NCI-H524 (cell line): ENCODE data around the gene TLDC2.

Experiments used
- DNase-seq, 2 experiments: peaks; one replicate each; lab custom pipeline; 2025; lab: John Stamatoyannopoulos, UW

The TLDC2 gene

DNA sequence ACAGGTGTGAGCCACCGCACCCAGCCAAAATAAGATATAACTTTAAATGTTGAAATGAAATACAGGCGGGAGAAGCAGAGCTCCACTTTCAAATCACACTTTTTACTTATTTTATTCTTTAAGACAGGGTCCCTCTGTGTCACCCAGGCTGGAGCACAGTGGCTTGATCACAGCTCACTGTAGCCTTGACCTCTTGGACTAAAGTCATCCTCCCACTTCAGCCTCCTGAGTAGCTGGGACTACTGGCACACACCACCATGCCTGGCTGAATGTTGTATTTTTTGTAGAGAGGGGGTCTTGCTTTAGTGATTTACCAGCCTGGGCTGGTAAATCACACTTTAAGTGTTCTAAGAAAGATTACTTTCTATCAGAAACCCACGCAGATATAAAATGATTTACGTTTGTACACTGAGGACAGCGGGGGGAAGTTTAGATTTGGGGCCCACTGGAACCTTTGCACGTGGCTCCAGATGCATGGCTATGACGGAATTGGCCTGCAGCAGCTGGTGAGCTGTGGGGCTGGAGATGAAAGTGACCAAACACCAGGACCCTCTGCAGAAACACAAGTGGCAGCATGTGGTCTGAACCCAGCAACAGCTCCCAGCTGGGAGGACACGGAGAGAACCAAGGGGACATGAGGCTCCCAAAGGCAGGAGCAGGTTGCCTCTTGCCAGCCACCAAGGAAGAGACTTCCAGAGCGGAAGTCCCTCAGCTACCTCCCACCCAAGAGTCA lies 26.4 kb upstream of the TLDC2 start:
- no peak for DNase-seq

DNA sequence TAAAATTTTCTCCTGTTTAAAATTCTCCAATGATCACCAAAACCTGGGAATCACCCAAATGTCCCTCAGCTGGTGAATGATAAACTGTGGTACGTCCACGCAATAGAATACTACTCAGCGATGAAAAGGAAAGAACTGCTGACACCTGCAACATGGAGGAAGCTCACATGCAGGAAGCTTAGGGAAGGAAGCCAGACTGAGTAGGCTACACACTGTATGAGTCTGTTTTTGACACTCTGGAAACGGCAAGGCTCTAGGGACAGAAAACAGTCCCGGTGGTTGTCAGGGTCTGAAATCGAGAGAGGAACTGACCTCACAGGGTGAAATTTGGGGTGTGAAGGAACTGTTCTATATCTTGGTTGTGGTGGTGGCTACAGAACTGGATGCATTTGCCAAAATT lies 25.2 kb upstream of the TLDC2 start:
- DNase-seq = no peak

DNA sequence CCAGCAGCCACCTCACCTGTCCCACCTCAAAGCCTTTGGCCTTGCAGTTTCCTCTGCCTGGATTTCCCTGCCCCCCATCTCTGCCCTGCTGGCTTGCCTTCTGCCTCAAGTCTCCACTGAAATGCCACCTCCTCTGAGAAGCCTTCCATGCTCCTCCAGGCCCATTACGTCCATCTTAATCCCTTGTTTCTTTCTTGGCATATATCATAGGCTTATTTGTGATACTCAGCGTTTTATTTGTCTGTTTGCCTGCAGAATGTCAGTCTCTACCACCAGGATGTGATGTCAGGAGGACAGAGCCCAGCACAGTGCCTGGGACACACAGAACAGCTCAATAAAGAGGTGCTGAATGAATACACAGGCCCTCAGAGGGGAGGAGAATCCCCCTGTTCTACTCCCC lies 24.4 kb upstream of the TLDC2 start:
- no peak for DNase-seq

DNA sequence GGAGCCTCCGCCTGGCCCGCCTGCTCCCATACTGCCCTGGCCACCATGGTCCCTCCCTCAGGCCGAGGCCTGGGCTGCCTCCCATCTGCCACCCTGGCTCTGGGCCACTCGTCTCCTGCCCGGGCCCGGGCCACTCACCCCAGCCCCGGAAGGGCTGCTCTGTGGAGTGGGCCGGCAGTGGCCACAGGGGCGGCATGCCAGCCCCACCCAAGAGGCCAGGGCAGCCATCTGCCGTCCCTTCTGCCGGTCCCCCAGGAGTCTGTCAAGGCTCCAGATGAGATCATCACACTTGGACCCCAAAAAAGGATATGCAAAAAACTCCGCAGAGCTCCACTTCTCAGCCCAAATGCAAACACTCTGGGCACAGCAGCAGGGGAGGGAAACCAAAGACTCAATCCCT lies 23.8 kb upstream of the TLDC2 start:
- DNase-seq = peak; percentile 76 to 87

DNA sequence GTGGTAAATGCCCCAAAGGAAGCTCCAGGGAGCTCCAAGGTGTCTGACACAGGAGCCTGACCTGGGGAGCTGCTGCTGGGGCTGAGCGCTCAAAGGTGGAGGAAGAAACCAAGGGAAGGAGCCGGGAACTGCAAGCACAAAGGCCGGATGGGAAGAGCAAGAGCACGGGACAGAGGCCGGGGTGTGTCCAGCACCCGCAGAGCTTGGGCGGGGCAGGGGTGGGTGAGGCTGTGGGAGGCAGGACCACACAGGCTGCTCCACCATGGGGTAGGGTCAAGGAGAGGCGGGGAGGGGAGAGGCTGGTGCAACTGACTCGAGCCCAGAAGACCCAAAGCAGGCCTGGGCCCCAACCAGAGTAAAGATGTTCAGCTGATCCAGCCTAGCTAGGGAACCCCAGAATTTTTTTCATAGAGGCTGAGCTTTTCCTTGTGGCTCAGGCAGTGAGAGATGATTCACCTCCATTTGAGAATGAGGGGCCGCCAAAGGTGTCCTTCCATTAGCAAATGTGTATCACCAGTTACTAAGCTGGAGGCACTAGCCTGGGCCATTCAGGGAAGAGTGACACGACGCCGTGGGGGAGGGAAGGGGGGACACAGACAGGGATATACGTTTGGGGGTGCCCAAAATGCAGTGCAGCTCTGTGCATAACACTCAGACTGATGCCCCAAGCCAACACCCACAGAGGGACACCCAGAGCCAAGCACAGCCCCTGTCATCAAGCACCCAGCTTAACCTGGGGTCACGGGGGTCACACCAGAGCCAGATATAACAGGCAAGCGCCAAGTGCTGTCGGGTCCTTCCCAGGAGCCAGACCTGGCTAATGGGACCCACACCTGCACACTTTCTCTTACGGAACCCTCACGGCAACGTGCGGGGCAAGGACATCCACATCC lies 21.3 kb upstream of the TLDC2 start:
- DNase-seq = no peak

DNA sequence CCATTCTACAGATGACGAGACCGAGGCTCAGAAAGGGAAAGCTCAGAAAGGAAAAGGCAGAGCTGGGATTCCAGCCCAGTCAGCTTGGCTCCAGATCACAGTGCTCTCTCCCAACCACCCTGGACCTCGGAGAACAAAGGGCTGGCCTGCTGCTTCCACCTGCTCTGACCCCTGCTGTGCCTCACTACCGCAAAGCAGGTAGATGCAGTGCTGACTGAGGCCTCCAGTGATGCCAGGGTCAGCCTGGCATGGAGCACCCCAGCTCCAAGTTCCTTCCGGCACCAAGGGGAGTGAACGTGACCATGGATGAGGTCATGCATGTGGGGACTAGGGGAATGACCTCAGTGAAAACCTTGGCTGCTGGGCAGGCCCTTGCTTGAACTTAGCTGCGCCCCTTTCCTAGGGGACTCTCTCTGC lies 20.7 kb upstream of the TLDC2 start:
- DNase-seq = no peak

DNA sequence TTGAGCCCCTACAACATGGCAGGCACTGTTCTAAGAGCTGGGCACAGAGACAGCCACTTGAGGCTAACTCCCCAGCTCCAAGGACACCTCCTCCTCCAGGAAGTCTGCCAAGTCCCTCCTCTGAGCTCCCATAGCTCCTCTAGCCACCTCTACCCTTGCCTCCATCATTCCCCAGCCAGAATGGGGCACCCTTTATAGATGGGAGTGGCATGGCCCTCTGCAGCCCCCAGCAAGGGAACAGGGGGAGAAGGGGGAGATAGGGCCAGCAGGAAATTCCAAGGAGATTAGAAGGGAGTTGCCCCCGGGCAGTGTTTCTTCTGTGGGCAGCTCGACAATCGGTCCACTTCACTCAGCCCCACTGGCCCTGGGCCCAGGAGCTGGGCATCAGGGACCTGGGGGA lies 19.7 kb upstream of the TLDC2 start:
- DNase-seq = no peak

DNA sequence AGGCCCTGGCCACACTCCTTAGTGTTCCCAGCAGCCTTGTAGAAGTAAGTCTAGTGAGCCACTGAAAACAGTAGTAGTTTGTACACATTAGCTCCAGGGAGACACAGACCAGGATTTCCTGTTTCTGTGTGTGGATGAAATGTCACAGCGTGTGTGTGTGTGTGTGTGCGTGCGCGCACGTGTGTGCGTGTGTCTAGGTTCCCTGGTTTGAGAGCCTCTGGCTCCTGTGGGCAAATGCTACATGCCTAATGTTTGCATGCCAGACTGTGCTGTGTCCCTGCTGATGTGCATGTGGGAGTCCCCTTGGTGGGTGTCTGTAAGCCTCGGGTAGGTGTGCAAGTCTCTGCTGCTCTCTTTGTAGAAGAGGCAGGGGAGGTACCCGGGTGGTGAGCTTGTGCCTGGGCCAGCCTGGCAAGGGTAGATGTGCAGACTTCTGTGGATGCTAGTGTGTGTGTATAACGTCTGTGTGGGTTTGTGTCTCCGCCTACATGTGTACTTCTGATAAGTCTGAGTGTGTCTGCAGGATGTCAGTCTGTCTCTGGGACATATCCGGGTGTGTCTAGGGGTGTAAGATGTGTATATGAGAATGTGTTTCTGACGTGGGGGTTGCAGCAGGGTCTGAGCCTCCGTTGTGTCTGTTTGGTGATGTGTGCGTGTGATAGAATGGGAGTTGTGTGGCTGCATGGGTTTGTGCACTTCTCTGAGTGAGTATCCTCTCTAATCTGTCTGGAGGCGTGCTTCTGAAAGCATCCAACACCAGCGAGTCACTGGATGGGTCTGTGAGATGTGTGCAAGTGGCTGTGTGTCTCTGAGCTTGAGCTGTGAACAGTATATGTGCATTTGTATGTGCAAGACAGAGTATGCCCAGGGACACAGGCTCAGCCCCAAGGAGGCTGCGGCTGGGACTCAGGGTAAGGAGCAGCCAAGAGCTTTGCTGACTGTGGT lies 19.0 kb upstream of the TLDC2 start:
- DNase-seq = no peak

DNA sequence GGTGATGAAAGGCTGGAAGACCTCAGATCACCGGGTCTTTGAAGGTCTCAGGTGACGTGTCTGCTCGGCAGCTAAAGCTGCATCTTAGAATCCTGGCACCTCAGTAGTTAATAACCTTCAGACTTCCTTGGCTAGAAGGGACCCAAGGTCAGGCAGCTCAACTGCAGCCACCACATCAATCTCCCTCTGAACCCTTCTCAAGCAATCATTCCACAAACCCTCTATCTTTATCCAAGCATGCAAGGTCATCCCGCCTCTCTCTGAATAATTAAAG lies 16.7 kb upstream of the TLDC2 start:
- DNase-seq = no peak

DNA sequence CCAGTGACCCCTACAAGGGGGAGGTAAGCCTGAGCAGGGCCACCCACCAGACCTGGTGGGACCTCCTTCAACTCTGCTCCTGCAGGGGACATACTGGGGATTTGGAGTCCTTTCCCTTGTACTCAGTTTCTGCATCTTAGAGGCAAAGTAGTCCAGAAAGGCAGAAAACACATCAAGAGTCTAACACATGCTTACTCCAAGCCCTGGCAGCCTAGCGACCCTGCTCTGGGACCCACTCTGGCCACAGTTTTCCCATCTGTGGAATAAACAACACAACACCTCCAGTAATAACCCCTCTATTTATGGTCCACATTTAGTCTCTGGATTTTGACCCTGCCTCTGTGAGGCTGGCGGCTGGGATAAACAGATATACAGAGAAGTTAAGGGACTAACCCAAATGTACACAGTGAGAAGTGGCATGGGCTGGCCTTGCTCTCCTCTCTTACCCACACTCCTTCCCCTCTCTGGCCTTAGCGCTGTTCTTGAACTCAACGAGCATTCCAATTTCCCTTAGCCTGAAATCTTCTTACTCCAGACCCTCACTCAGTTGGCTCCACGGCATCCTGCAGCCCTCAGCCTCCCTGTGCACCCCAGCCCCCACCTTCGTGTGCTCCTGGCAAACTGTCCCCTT lies 16.1 kb upstream of the TLDC2 start:
- DNase-seq = no peak

DNA sequence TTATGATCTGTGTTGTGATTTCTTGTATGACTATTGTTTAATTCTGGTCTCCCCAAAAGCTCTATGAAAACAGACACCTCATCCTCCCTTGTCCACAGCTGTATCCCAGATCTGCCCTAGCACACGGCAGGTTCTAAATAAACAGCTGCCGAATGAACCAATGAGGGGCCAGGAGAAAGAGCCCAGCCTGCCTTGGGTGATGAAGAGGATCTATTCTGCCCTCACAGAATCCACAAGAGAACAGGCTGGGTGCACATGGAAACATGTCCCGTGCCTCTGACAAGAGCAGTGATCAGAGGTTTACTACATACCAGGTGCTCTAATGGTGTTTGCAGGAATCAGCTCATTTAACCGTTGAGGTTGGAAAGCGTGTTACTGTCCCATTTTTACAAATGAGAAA lies 15.6 kb upstream of the TLDC2 start:
- DNase-seq = no peak

DNA sequence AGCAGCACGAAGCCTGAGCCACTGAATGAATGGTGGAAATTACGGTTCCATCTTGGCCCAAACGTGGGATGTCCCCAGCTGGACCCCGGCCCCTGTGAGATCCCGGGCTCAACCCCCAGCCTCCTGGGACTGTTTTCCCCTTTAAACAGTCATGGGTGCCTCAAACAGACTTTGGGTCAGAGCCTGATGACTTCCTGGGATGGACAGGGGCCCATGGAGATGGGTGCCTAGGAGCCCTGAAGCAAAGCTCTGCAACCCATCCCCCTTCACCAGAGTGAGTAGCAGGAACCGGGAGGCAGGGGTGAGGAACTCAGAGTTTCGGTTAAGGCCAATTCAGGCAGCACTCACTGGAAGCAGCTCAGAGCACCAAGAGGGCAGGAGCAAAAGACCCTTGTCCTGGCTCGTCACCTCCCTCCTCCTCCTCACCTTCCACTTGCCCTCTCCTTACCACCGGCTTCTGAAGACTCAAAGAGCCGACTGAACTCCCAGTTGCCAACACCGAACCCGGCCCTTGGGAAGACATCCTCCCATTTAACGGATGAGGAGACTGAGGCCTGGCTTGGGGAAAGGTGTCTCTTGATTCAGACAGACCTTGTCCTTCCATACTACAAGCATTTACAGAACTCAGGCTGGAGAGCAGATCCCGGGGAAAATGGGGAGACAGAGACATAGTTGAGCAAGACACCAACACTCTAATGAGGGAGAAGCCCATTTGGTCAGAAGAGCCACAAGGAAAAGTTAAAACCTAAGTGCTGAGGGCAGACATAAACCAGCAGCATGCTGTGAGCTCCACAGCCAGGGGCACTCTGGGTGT lies 14.9 kb upstream of the TLDC2 start:
- DNase-seq = no peak

DNA sequence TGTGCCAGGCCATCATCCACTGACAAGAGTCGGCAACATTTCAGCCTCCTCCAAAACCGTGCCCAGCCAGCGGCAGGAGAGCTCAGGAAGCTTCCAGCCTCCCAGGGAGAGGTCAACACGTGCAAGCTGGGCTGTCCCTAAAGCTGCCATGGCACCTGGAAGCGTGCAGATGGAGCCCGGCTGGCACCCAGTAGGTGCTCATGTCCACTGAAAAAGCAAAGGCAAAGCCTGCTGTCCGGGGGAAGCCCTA lies 14.4 kb upstream of the TLDC2 start:
- DNase-seq = no peak

DNA sequence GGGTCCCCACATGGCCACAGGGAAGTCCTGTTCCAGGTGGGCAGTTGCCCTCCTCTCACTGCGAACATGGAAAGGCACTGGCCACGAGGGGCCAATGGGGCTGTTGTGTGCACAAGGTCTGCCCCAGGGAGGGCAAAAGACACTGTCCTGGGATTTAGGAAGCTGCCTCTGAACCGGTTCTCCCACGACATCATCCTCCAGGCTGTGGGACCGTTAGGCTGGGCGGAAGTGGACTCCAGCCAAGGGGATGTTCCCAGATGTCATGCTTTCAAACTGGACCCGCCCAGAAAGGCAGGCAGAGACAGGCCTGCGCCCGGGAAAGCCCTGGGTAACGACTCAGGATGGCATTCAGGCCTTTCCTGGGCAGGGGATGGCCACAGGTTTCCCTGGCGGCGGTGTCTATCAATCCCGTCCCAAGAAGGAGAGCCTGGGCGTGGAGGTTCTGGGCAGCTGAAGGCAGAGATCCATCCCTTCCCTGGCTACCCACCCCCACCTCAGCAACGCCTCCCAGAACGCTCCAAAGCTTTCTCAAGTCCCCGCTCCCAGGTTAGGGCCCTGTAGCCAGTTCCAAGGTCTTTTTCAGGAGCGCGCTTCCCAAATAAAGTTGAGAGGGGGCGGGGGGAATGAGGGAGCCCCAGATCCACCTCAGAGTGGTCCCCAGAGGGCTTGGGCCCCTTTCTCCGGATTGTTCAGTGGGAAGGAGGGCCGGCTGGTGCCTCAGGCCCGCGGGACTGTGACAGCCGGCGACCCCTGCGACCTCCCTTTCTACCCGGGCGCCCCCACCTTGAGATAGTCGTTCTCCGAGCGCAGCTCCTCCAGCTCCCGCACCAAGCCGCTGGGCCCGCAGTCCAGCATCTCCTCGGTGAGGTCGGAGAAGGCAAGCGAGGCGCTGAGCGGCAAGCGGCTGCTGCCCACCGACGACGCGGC lies 13.8 kb upstream of the TLDC2 start:
- peak; percentile 53 to 82 for DNase-seq

DNA sequence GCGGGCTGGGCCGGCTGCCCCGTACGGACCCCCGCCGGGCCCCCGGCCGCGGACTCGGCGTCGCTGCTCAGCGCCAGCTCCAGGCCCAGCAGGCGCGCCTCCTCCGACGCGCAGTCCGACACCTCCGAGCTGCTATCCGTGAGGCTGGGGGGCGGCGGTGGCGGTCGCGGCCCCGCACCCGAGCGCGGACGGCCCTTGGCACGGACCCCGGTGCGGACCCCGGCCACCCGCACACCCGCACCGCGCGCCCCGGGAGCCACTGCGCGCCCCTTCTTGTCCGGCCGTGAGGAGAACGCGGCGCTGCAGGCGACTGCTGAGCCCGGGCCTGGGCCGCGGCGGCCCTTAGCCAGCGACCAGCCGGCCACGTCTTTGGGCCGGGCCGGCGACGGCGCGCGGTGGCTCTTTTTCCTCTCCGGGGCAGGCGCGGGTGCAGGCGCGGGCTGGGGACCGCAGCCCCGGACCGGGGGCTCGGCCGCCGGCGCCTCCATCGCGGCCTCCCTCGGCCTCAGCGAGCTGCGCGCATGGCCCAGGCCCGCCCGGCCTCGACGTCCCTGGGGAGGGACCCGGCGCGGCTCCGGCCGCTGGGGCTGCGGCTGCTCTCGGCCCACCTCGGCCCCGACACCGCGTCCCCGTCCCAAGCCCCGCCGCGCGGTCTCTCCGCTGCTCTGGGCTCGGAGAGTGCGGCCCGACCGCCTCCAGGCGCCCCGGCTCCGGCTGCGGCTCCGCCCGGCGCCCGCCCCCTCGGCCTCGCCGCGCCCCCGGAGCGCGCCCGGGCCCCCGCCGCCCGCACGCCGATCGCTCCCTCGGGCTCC lies 12.9 kb upstream of the TLDC2 start:
- no peak for DNase-seq

DNA sequence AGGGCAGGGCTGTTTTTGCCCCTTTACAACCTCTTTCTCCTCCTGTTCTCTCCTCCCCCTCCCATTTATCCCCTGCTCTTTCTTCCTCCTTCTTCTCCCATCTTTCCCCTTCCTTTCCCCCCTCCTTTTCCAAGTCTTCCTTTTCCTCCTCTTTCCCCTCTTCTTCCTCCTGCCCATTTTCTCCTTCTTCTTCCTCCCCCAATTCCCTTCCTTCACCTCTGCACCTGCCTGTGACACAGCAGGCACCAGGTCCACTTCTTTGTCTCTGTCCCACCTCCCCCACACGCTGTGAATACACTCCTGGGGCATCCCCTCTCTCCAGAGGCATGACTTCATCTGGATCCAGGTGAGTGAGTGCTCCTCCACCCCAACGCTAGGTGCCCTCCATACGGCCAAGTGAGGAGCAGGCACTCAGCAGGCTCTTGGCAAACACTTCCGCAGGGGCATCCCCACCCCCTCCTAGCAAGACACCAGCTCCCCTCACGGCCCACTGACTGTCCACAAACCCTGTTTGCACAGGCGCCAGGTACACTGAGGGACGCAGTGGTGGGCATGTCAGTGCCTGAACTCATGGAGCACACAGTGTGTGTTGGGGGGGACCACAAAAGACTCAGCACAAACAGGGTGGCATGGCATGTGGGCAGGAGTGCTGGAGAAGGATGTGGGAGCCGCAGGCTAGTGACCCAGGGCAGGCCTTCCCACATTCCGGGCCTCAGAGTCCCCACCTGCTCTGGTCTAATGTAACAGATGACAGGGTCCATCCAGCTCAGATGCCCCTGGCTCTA lies 10.7 kb upstream of the TLDC2 start:
- no peak for DNase-seq

DNA sequence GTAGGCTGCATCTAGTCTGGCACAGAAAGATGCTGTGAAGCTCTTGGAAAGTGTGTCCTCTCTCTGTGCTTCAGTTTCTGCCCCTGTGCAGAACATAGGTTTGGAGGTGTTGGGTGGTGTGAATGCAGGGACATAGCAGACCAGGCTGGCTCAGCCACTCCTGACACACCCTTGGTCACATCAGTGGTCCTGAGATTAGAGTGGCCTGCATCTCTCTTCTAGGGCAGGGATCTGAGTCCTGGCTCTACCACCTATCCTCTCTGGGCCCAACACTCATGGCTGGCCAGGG lies 10.1 kb upstream of the TLDC2 start:
- no peak for DNase-seq

DNA sequence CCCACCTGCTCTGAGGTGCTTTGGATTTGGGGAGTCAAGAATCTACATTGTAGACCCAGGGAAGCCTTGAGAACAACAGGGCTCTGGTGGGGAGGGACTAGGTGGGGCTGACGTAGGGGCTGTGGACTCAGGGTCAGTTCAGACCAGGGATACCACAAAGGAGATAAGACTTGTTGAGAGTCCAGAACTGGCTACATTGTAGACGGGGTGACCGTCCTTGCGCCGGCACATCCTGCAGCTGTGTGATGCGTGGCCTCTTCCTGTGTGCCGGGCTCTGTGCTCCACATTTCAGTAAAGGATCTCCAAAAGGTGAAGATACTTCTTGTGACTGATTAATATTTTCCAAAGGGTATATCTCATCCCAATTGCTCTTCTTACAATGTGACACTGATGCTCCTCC lies 9.8 kb upstream of the TLDC2 start:
- DNase-seq = no peak
